Adrenal gland (tissue), 12 donors: ENCODE data around the gene FARS2. TPM values are rescaled to one million over a fixed set of nuclear protein-coding genes. Genes with fewer than 3 reads are reported as not detected.

Experiments
- DNase-seq, 7 donors: peaks; one replicate each; pipeline ENCODE4 v3.0.0-alpha.2; 2019 to 2020
- H3K27ac ChIP-seq, 5 donors: fragments of 200-600 bp; sonication (generic) in 4 of 5; 1 replicate in 3 of 5; 2 replicates in 2 of 5; pipeline versions ENCODE4 v1.5.1 to v1.8.0; 2016 to 2020; ENCODE audit warnings: mild to moderate bottlenecking in 1 of 5
- H3K27me3 ChIP-seq: fragments of 200-600 bp; 2 replicates; pipeline ENCODE4 v1.8.0; 2021
- H3K36me3 ChIP-seq, 2 donors: fragments of 200-600 bp; replicated peaks in 1 of 2; 1 replicate in 1 of 2; 2 replicates in 1 of 2; pipeline versions ENCODE4 v1.5.1 to v1.8.0; 2018 to 2022
- H3K4me1 ChIP-seq, 2 donors: fragments of 200-600 bp; replicated peaks in 1 of 2; 1 replicate in 1 of 2; 2 replicates in 1 of 2; pipeline versions ENCODE4 v1.5.1 to v1.8.0; 2018 to 2021
- H3K4me3 ChIP-seq, 4 donors: fragments of 200-600 bp; sonication (generic) in 3 of 4; one replicate each; pipeline ENCODE4 v1.5.1; 2016 to 2018
- H3K9me3 ChIP-seq, 3 donors: fragments of 200-600 bp; sonication (generic) in 1 of 3; replicated peaks in 1 of 3; 1 replicate in 2 of 3; 2 replicates in 1 of 3; pipeline versions ENCODE4 v1.5.1 to v1.8.0; 2016 to 2021
- POLR2A ChIP-seq, 2 donors: fragments of 450-650 bp; IDR thresholded peaks; one replicate each; pipeline ENCODE4 v1.6.1; 2017; ENCODE audit warnings: antibody characterized with exemption in 2 of 2, mild to moderate bottlenecking in 2 of 2, moderate library complexity in 1 of 2
- WGBS, 4 donors: extraction: QIAGEN DNeasy Blood & Tissue Kit in 2 of 4; methylation state at CpG; one replicate each; pipeline versions ENCODE4 v1.1.5 to v1.1.7; 2013 to 2017; 5-methylcytosine and 5-hydroxymethylcytosine counted together
- intact Hi-C, 2 donors: fragments of 100-400 bp; cut with DNase I; formaldehyde crosslinking; loops; one replicate each; pipeline versions ENCODE4 v1.14.1 to v1.15.0; 2022 to 2023
- polyA plus RNA-seq, 3 donors: library from polyadenylated mRNA; stranded (reverse); fragments of 200-250 nt in 2 of 3; fragments of 350-450 nt in 1 of 3; fragmentation: Illumina TruSeq in 1 of 3; extraction: RNeasy Lipid Tissue Mini Kit (QIAGEN cat#74804) in 1 of 3; gene quantifications; one replicate each; pipeline ENCODE4 v1.2.3, GENCODE V29; 2013 to 2014
- total RNA-seq, 9 donors: library from RNA; depleted of rRNA in 4 of 9; stranded (reverse); fragments of >200 nt in 4 of 9; fragments of 120-200 nt in 1 of 9; fragmentation: NEBNext Ultra II Directional in 1 of 9; extraction: Animal tissue kit (Norgen Biotek cat#: 25700) in 1 of 9; gene quantifications; one replicate each; pipeline versions ENCODE4 v1.1.0 to v1.2.4, GENCODE V29; 2013 to 2023
- TF ChIP-seq, protein P1 (sequence below), 6 experiments: fragments of 450-650 bp in 4 of 6; fragments of 200-600 bp in 2 of 6; sonication (generic) in 1 of 6; IDR thresholded peaks; 1 replicate in 5 of 6; 2 replicates in 1 of 6; pipeline versions ENCODE4 v1.5.1 to v1.8.0; 2016 to 2021; ENCODE audit warnings: antibody characterized with exemption in 6 of 6, mild to moderate bottlenecking in 2 of 6, moderate library complexity in 1 of 6
- donor health status: healthy with polysubstance abuse.
- donor health status: Bipolar disorder and iron deficiency.
- donor health status: DM: yes; HTN: yes; CAD: no.
- donor health status: DM: no; HTN: no; CAD: no.
- donor health status: DM: no; HTN: no; CAD: no.
- donor health status: DM: yes; HTN: yes; CAD: no.

The FARS2 gene
- total and polyA plus RNA-seq, 12 donors = 7.2 to 55.2 (median 19.8) TPM

DNA sequence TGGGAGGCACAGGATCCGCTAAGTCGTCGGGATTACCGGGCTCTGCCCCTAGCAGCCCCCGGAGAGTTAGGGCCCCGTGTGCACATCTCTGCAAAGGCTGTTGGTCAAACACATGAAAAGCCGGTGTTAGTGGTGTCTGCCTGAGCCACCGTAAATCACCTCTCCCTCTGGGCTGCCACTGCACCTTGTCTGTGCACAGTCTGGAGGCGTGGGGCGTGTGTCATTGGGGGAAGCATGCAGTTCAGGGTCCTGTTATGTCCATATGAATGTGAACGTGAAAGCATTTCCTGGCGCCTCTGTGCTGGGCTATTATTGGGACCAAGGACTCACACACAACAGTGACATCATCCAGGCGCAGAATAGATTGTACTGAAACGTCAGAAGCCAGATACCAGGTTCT lies 439.9 kb downstream of the FARS2 start:
- no peaks in the 10 kb centered on the region for H3K27me3 ChIP-seq
- DNase-seq = no peak
- intact Hi-C loops = no loop called here
- H3K36me3 ChIP-seq = no peaks in the 10 kb centered on the region
- H3K4me3 ChIP-seq = no peak overlapping the region
- no peak overlapping the region for H3K27ac ChIP-seq
- no peaks in the 10 kb centered on the region for H3K9me3 ChIP-seq
- H3K4me1 ChIP-seq = no peaks in the 10 kb centered on the region
- TF ChIP-seq, protein P1, sequence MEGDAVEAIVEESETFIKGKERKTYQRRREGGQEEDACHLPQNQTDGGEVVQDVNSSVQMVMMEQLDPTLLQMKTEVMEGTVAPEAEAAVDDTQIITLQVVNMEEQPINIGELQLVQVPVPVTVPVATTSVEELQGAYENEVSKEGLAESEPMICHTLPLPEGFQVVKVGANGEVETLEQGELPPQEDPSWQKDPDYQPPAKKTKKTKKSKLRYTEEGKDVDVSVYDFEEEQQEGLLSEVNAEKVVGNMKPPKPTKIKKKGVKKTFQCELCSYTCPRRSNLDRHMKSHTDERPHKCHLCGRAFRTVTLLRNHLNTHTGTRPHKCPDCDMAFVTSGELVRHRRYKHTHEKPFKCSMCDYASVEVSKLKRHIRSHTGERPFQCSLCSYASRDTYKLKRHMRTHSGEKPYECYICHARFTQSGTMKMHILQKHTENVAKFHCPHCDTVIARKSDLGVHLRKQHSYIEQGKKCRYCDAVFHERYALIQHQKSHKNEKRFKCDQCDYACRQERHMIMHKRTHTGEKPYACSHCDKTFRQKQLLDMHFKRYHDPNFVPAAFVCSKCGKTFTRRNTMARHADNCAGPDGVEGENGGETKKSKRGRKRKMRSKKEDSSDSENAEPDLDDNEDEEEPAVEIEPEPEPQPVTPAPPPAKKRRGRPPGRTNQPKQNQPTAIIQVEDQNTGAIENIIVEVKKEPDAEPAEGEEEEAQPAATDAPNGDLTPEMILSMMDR (IDR thresholded peaks at IDR 0.05) = no peak
- no peak for TF ChIP-seq POLR2A (IDR thresholded peaks at IDR 0.05)
- 71 to 90% (median 74%) methylated on average over 4 to 14 of the region's 14 CpGs for WGBS, 4 donors

DNA sequence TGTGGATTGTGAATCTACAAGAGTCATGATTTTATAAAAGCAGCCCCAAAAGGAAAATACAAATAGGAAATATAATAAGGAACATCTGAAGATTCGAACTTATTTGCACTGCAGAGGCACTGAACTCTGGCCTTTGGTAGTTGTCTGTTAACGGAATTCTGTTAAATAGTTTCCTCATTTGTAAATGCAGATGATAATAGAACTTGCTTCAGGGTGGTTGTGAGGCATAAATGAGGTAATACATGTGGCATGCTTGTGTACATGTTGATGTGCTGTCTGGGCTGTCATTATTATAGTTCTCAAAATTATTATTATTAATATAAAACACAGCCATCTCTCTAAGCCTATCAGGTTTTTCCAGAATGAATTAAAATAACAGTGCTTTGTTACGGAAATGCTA lies 443.4 kb downstream of the FARS2 start:
- no peak overlapping the region for H3K27ac ChIP-seq
- intact Hi-C loops = no loop called here
- no peak for DNase-seq
- no peaks in the 10 kb centered on the region for H3K27me3 ChIP-seq
- no peaks in the 10 kb centered on the region for H3K36me3 ChIP-seq
- no peak for TF ChIP-seq POLR2A (IDR thresholded peaks at IDR 0.05)
- TF ChIP-seq, protein P1 (IDR thresholded peaks at IDR 0.05) = no peak
- no peaks in the 10 kb centered on the region for H3K4me1 ChIP-seq
- H3K4me3 ChIP-seq = no peak overlapping the region
- 91 to 97% (median 94%) methylated on average over 3 of the region's 3 CpGs for WGBS, 4 donors
- H3K9me3 ChIP-seq = no peaks in the 10 kb centered on the region

DNA sequence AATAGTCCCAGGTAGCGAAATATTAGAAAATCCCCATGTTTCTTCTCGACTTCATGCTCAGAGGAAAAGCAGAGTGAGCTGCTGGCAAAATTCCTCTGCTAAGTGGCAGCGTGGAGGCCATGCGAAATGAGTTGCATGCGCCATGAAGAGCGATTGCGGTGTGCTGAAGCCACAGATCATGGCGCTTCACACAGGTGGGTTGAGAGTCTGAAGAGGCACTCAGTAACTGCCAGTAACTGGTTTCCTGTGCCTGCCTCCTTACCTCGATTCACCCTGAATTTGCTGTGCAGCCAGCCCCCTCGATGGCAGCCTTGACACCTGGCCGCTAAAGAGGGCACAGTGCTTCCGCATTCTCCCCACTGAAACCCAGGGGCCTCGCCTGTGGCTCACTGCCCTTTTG lies 443.9 kb downstream of the FARS2 start:
- intact Hi-C loops = no loop called here
- H3K4me1 ChIP-seq = no peaks in the 10 kb centered on the region
- H3K27ac ChIP-seq = no peak overlapping the region
- no peak overlapping the region for H3K4me3 ChIP-seq
- TF ChIP-seq, protein P1 (IDR thresholded peaks at IDR 0.05) = no peak
- no peak for TF ChIP-seq POLR2A (IDR thresholded peaks at IDR 0.05)
- H3K9me3 ChIP-seq = no peaks in the 10 kb centered on the region
- no peaks in the 10 kb centered on the region for H3K27me3 ChIP-seq
- 93 to 98% (median 96%) methylated on average over 13 of the region's 13 CpGs for WGBS, 4 donors
- DNase-seq = no peak
- no peaks in the 10 kb centered on the region for H3K36me3 ChIP-seq

DNA sequence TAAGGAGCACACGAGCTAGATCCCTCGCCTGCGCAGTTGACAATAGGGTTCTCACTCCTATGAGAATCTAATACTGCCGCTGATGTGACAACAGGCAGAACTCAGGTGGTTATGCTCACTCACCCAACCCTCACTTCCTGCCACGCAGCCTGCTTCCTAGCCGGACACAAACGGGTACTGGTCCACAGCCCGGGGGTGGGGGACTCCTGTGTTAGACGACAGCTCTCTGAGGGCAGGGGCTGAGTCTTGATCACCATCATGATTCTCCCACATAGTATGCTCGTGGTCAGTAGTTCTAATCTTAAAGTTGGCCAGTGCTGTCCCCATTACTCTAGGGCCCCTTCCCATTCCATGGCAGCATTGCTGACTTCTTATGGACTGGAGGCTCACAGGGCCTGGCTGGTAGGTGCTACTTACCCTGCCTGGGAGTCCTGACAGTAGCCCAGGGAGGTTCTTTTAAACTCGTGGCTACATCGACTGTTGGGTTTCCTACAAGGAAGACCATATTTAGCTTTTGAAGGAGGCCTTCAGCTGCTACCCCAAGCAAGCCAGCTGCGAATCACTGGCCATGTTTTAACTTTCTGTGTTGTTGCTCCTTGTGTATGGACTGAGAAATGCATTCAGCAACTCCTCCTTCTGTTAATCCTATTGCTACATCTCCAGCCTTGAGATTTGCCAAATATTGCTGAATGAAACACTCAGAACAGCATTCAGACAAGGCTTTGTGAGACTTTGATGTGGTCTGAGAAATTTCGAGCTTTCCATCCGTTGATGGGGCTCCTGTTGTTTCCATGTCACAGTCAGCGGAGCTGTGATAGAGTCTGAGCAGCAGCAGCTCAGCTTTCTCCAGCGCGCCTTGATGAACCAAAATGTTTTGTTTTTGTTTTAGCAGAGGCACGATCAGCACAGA lies 445.1 kb downstream of the FARS2 start:
- H3K27ac ChIP-seq = no peak overlapping the region
- WGBS, 4 donors = 92 to 94% (median 94%) methylated on average over 17 to 19 of the region's 19 CpGs
- DNase-seq = no peak
- intact Hi-C loops = no loop called here
- no peaks in the 10 kb centered on the region for H3K27me3 ChIP-seq
- TF ChIP-seq POLR2A (IDR thresholded peaks at IDR 0.05) = no peak
- TF ChIP-seq, protein P1 (IDR thresholded peaks at IDR 0.05) = no peak
- no peaks in the 10 kb centered on the region for H3K9me3 ChIP-seq
- no peaks in the 10 kb centered on the region for H3K36me3 ChIP-seq
- no peaks in the 10 kb centered on the region for H3K4me1 ChIP-seq
- H3K4me3 ChIP-seq = no peak overlapping the region
